ENCODE results near the gene SSR3.
"Not testable (repeated sequence)": the region's sequence is repeated elsewhere in the genome, so short reads cannot be mapped to it uniquely, and the experiment has no call there.

Gene SSR3

GRCh38 chr3:156575641-156576040 lies 20.7 kb upstream of the SSR3 start:
- no peak for DNase-seq

- not testable (repeated sequence) for DNase-seq
Measured at GRCh38 chr3:156569881-156570280, 15.0 kb upstream of the SSR3 start.

- DNase-seq, result not testable (repeated sequence)
Measured at GRCh38 chr3:156569016-156569415, 14.1 kb upstream of the SSR3 start.

- no peak for DNase-seq
Measured at GRCh38 chr3:156563900-156564682, 9.2 kb upstream of the SSR3 start.

- not testable (repeated sequence) for DNase-seq
Measured at GRCh38 chr3:156562486-156562885, 7.6 kb upstream of the SSR3 start.

- DNase-seq, result no peak
Measured at GRCh38 chr3:156561533-156561932, 6.6 kb upstream of the SSR3 start.

- DNase-seq, result no peak
Measured at GRCh38 chr3:156559321-156559720, 4.4 kb upstream of the SSR3 start.

- DNase-seq, result no peak
Measured at GRCh38 chr3:156558389-156558788, 3.5 kb upstream of the SSR3 start.

GRCh38 chr3:156554515-156554841 lies 439 bp downstream of the SSR3 start:
- DNase-seq, result no peak

- DNase-seq, result no peak
Measured at GRCh38 chr3:156553705-156554356, 1.1 kb downstream of the SSR3 start.

- DNase-seq, result no peak
Measured at GRCh38 chr3:156552973-156553372, 1.9 kb downstream of the SSR3 start.

GRCh38 chr3:156551746-156552145 lies 3.2 kb downstream of the SSR3 start:
- no peak for DNase-seq

- no peak for DNase-seq
Measured at GRCh38 chr3:156551261-156551660, 3.7 kb downstream of the SSR3 start.

- no peak for DNase-seq
Measured at GRCh38 chr3:156548902-156549301, 6.0 kb downstream of the SSR3 start.

- no peak for DNase-seq
Measured at GRCh38 chr3:156548041-156548687, 6.8 kb downstream of the SSR3 start.

GRCh38 chr3:156547637-156548036 lies 7.3 kb downstream of the SSR3 start:
- no peak for DNase-seq

GRCh38 chr3:156543043-156543555 lies 11.8 kb downstream of the SSR3 start:
- DNase-seq, result no peak

- DNase-seq, result no peak
Measured at GRCh38 chr3:156542101-156543042, 12.5 kb downstream of the SSR3 start.

- DNase-seq, result no peak
Measured at GRCh38 chr3:156539802-156540201, 15.1 kb downstream of the SSR3 start.

- no peak for DNase-seq
Measured at GRCh38 chr3:156539051-156539450, 15.9 kb downstream of the SSR3 start.

GRCh38 chr3:156536524-156537316 lies 18.2 kb downstream of the SSR3 start:
- DNase-seq, result no peak

- DNase-seq, result no peak
Measured at GRCh38 chr3:156535798-156536197, 19.1 kb downstream of the SSR3 start.
